GM13977 (cell line): Measurements from ENCODE around the gene SASH3.

ENCODE experiments used
- DNase-seq: peaks from one replicate; pipeline ENCODE4 v3.0.0; 2012; ENCODE audit warnings: low spot score
- in situ Hi-C: fragments of 300-500 bp; cut with MboI; formaldehyde crosslinking; loops from one replicate; pipeline ENCODE4 v1.12.0; 2022; ENCODE audit warnings: low sequenced_read_pairs, low pct_unique_long_range_greater_than_20kb, mixed read lengths, inconsistent platforms; ENCODE audit not compliant: unreplicated experiment
- TF ChIP-seq, protein P1 (sequence below): IDR thresholded peaks from 2 replicates; pipeline ENCODE4 v1.5.1; 2012; ENCODE audit warnings: mild to moderate bottlenecking, control low read depth; ENCODE audit not compliant: insufficient read depth; ENCODE audit errors: extremely low read depth, missing control alignments

Gene SASH3

DNA sequence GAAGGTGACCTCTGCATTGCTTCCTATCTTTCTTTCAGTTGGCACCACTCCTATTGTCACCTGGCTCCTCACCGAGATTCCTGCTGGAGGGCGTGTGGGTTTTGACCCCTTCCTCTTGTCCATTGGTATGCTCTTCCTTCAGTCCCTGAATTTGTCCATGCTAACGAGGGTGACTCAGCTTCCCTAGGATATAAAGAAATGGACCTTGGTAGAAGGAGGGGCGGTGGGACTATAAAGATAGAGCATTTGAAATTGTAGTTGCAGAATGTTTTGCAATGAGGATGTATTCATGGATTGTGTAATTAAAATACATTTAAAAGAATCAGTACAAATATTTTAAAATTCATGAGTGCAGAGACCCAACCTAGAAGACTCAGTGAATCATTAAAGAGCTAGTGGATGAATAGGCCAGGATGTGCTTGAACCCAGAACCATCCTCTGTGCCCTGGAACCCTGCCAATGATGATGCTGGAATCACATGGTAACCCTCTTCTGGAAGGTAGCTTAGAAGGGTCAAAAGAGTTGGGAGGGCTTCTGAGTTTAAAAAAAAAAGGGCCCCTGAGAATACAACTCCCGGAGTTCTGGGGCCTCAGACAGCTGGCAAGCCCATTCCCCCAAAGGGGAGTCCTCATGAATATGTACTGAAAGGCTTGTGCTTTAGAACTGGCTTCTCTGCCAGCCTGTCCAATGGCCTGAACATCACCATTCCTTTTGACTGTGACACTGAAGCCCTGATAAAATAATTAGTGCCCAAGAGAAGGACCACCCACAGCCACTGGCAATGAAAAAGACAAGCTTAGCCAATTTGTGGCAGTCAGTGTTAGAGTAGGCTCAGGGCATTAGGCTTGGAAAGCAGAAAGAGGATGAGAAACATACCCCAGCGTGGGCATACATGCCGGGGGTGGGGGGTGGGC, 32.9 kb upstream of the SASH3 start:
- no peak for DNase-seq
- in situ Hi-C loops = no loop called here
- TF ChIP-seq, protein P1, sequence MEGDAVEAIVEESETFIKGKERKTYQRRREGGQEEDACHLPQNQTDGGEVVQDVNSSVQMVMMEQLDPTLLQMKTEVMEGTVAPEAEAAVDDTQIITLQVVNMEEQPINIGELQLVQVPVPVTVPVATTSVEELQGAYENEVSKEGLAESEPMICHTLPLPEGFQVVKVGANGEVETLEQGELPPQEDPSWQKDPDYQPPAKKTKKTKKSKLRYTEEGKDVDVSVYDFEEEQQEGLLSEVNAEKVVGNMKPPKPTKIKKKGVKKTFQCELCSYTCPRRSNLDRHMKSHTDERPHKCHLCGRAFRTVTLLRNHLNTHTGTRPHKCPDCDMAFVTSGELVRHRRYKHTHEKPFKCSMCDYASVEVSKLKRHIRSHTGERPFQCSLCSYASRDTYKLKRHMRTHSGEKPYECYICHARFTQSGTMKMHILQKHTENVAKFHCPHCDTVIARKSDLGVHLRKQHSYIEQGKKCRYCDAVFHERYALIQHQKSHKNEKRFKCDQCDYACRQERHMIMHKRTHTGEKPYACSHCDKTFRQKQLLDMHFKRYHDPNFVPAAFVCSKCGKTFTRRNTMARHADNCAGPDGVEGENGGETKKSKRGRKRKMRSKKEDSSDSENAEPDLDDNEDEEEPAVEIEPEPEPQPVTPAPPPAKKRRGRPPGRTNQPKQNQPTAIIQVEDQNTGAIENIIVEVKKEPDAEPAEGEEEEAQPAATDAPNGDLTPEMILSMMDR = no peak

DNA sequence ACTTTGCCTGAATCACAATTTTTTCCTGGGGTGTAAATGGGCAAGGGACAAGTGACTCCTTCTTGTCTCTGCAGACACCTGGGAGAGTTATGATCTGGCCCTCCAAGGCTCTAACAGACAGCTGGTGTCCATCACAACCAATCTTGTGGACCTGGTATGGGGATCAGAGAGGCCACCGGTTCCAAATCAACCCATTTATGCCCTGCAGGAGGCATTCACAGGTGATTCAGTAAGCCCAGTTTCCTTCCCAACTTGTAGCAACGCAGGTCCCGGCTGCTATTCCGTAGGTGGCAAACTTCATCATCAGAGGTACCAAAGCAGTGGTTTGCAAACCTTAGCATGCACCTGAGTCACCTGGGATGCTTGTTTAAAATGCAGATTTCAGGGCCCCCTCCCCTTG, 32.2 kb upstream of the SASH3 start:
- in situ Hi-C loops = no loop called here
- no peak for DNase-seq
- TF ChIP-seq, protein P1 = no peak

DNA sequence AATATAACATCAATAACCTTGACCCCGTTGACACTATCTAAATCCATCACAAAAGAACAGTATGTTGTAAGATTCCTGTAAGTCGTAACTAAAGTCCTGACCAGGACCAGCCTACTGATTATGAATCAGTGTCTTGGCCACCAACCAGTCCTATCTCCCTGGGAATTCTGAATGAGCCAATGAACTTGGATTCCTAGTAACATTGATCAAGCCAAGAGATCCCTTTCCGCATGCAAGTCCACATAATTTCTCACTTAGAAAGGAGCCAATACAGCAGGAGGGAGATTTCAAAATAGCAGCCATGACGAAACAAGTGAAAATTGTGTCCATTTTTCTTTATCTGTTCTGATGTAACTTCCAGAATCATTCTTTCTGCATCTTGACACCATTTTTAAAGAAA, 31.4 kb upstream of the SASH3 start:
- TF ChIP-seq, protein P1 = no peak
- in situ Hi-C loops = no loop called here
- DNase-seq = no peak

DNA sequence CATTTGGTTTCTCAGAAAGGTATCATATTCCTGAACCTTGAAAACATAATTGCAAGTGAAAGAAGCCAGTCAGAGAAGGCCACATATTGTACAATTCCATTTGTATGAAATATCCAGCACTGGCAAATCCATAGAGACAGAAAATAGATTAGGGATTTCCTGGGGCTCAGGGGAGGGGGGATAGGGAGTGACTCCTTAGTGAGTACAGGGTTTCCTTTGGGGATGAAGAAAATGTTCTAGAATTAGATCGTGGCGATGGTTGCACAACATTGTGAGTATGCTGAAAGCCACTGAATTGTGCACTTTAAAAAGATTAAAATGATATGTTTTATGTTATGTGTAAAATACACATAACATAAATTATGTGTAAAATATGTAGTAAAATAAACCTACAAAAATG, 30.7 kb upstream of the SASH3 start:
- no peak for DNase-seq
- TF ChIP-seq, protein P1 = no peak
- in situ Hi-C loops = no loop called here

- DNase-seq = no peak
- in situ Hi-C loops = no loop called here
Observed at GRCh38 chrX:129750971-129751370, 28.8 kb upstream of the SASH3 start.

DNA sequence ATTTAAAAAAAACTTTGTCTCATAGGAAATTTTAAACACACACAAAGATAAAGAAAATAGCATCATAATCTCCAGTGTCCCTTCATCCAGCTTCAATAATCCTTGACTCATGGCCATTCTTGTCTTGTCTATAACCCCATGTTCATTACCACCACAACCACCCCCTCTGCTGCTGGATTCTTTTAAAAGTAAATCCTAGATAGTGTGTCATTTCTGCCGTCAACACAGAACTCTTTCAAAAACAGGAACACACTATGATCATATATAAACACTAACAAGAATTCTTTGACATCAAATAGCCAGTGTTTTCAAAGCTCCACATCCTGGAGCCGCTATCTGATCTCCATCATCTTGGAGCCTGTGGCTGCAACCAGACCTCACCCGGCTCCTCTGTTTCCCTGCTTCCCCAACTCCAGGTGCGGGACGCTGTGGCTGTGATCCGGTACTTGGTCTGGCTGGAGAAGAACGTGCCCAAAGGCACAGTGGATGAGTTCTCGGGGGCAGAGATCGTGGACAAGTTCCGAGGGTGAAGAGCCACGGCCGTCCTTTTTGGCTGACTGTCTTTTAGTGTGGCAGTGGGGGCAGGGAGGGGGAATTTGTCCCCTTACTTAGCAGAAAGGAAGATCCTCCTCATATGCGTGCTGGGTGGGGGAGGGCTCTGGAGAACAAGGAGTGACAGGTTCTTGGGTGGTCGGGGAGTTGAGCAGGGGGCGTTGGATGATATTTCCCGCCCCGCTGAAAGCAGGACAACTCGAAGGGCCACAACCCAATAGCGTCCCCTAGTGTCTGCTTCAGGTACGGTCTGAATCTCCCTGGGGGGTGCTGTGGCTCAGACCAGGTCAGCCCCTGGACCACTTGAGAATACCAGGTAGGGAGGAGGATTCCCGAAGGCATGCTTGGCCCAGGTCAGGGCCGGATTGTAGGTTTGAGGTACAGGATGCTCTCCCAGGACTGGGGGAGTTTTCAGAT, 25.4 kb upstream of the SASH3 start:
- in situ Hi-C loops = no loop called here
- TF ChIP-seq, protein P1 = peak; percentile 34
- DNase-seq = no peak

More at GRCh38 chrX:129750971-129751370, 28.8 kb upstream of the SASH3 start:
- TF ChIP-seq, protein P1 = no peak
